GM12878 (cell line): ENCODE measurements around the gene OFD1. TPM values are rescaled to one million over a fixed set of nuclear protein-coding genes. Genes with fewer than 3 reads are reported as not detected.

Experiments used
- ATAC-seq: fragments of 200-7000 bp; cut with Tn5 transposase; 3 replicates; pipeline ENCODE4 v1.9.1; 2020; ENCODE audit warnings: mild to moderate bottlenecking, moderate library complexity
- BruUV-seq: library from RNA; stranded (reverse); fragments of 400-500 nt; replicated peaks from 2 replicates; lab custom pipeline; 2021; lab: Mats Ljungman, UMichigan
- CTCF ChIA-PET: fragments of 300-600 bp; sonication (Branson Sonifier 250); formaldehyde crosslinking; extraction: SDS; loops from one replicate; lab custom pipeline; 2021; ENCODE audit warnings: inconsistent platforms; lab: Yijun Ruan, JAX
- POLR2A ChIA-PET: fragments of 350-600 bp; formaldehyde crosslinking; extraction: SDS; loops from one replicate; lab custom pipeline; 2021; ENCODE audit warnings: inconsistent platforms; lab: Charles Lee
- RAD21 ChIA-PET: fragments of 300-600 bp; sonication (Branson Sonifier 250); formaldehyde crosslinking; loops from one replicate; lab custom pipeline; 2023; ENCODE audit warnings: antibody characterized with exemption; ENCODE audit not compliant: unreplicated experiment; lab: Charles Lee
- SMC1A ChIA-PET: fragments of 300-600 bp; sonication (Branson Sonifier 250); formaldehyde crosslinking; loops from one replicate; lab custom pipeline; 2023; ENCODE audit not compliant: unreplicated experiment, uncharacterized antibody; lab: Charles Lee
- DNase-seq: peaks from one replicate; pipeline ENCODE4 v3.0.0-alpha.2; 2011; ENCODE audit warnings: low read depth, low spot score
- FAIRE-seq: peaks from 3 replicates; lab custom pipeline; 2011; peaks lifted over from hg19 to GRCh38; lab: Jason Lieb, UNC
- H2AFZ ChIP-seq: 2 replicates; pipeline ENCODE4 v1.6.0; 2011; ENCODE audit warnings: low read depth, low read length, control low read depth; ENCODE audit not compliant: control insufficient read depth
- H3K27ac ChIP-seq: 2 replicates; pipeline ENCODE4 v1.5.1; 2011; ENCODE audit warnings: control low read depth; ENCODE audit not compliant: control insufficient read depth, insufficient read depth
- H3K27me3 ChIP-seq, 2 experiments: replicated peaks in 1 of 2; 2 replicates each; pipeline versions ENCODE4 v1.6.0 to v1.6.1; 2011; ENCODE audit warnings: low read length in 1 of 2; ENCODE audit not compliant: control insufficient read depth in 2 of 2, insufficient read depth in 2 of 2
- H3K36me3 ChIP-seq, 2 experiments: 2 replicates each; pipeline ENCODE4 v1.5.1; 2011; ENCODE audit warnings: low read length in 1 of 2; ENCODE audit not compliant: control insufficient read depth in 2 of 2, insufficient read depth in 2 of 2
- H3K4me1 ChIP-seq: 2 replicates; pipeline ENCODE4 v1.6.1; 2011; ENCODE audit warnings: mild to moderate bottlenecking, low read length, moderate library complexity, mixed read lengths; ENCODE audit not compliant: control insufficient read depth, insufficient read depth
- H3K4me2 ChIP-seq: 2 replicates; pipeline ENCODE4 v1.6.0; 2011; ENCODE audit warnings: control low read depth; ENCODE audit not compliant: control insufficient read depth, insufficient read depth
- H3K4me3 ChIP-seq: fragments of 200-600 bp; sonication (generic); 2 replicates; pipeline ENCODE4 v1.5.1; 2016
- H3K79me2 ChIP-seq: 2 replicates; pipeline ENCODE4 v1.6.0; 2011; ENCODE audit warnings: low read length; ENCODE audit not compliant: control insufficient read depth, insufficient read depth
- H3K9ac ChIP-seq: 2 replicates; pipeline ENCODE4 v1.8.0; 2011; ENCODE audit warnings: low read length, control low read depth, mixed read lengths; ENCODE audit not compliant: control insufficient read depth, insufficient read depth
- H3K9me3 ChIP-seq: replicated peaks from 3 replicates; pipeline ENCODE4 v1.5.1; 2011; ENCODE audit warnings: mild to moderate bottlenecking, low read length; ENCODE audit not compliant: control insufficient read depth, insufficient read depth
- H4K20me1 ChIP-seq: 2 replicates; pipeline ENCODE4 v1.6.0; 2011; ENCODE audit not compliant: control insufficient read depth, insufficient read depth
- ATF2 ChIP-seq: IDR thresholded peaks from 2 replicates; pipeline ENCODE4 v1.6.1; 2012; ENCODE audit warnings: low read length, inconsistent platforms
- CHD1 ChIP-seq: IDR thresholded peaks from 2 replicates; pipeline ENCODE4 v1.6.1; 2012; ENCODE audit warnings: low read depth, low read length, improper control_type of control experiment
- CHD4 ChIP-seq: fragments of 200-600 bp; sonication (generic); IDR thresholded peaks from 2 replicates; pipeline ENCODE4 v1.6.1; 2016; ENCODE audit warnings: mild to moderate bottlenecking
- CREM ChIP-seq: IDR thresholded peaks from 2 replicates; pipeline ENCODE4 v1.6.1; 2014; ENCODE audit warnings: antibody characterized with exemption, low read depth
- EP300 ChIP-seq, 2 experiments: fragments of 150-350 bp in 1 of 2; IDR thresholded peaks; 2 replicates each; pipeline ENCODE4 v1.6.1; 2011 to 2012; ENCODE audit warnings: low read depth in 2 of 2, low read length in 2 of 2, borderline replicate concordance in 1 of 2, improper control_type of control experiment in 1 of 2, inconsistent platforms in 1 of 2; ENCODE audit not compliant: control insufficient read depth in 1 of 2
- IKZF1 ChIP-seq: fragments of 450-650 bp; conservative IDR thresholded peaks from 2 replicates; pipeline ENCODE4 v1.6.1; 2017; ENCODE audit warnings: antibody characterized with exemption, mild to moderate bottlenecking
- MEF2A ChIP-seq: IDR thresholded peaks from 2 replicates; pipeline ENCODE4 v1.6.1; 2011; ENCODE audit warnings: low read depth, mild to moderate bottlenecking, low read length, moderate library complexity; ENCODE audit not compliant: insufficient read depth
- MYC ChIP-seq: IDR thresholded peaks from 2 replicates; pipeline ENCODE4 v1.6.1; 2011; ENCODE audit warnings: mild to moderate bottlenecking, low read length, moderate library complexity, inconsistent platforms; ENCODE audit not compliant: insufficient read depth, insufficient replicate concordance, insufficient read length, severe bottlenecking
- NFYB ChIP-seq: IDR thresholded peaks from 2 replicates; pipeline ENCODE4 v1.6.1; 2011; ENCODE audit warnings: low read depth, mild to moderate bottlenecking, low read length, improper control_type of control experiment, moderate library complexity; ENCODE audit not compliant: insufficient read depth
- NKRF ChIP-seq: fragments of 450-650 bp; conservative IDR thresholded peaks from 2 replicates; pipeline ENCODE4 v1.6.1; 2017; ENCODE audit warnings: mild to moderate bottlenecking, moderate library complexity
- POLR2A ChIP-seq: IDR thresholded peaks from 2 replicates; pipeline ENCODE4 v1.6.1; 2011; ENCODE audit warnings: low read depth, mild to moderate bottlenecking, low read length
- RELA ChIP-seq: fragments of 450-650 bp; IDR thresholded peaks from 2 replicates; pipeline ENCODE4 v1.8.0; 2014; ENCODE audit warnings: borderline replicate concordance; ENCODE audit not compliant: partially characterized antibody
- SKIL ChIP-seq: fragments of 450-650 bp; IDR thresholded peaks from 2 replicates; pipeline ENCODE4 v1.6.1; 2017; ENCODE audit warnings: mild to moderate bottlenecking, low read depth, inconsistent platforms; ENCODE audit not compliant: poor library complexity, severe bottlenecking
- SPI1 ChIP-seq: IDR thresholded peaks from 2 replicates; pipeline ENCODE4 v1.6.1; 2011; ENCODE audit warnings: low read depth, mild to moderate bottlenecking, low read length, moderate library complexity, borderline replicate concordance; ENCODE audit not compliant: insufficient read depth
- STAT1 ChIP-seq: fragments of 450-650 bp; conservative IDR thresholded peaks from 2 replicates; pipeline ENCODE4 v1.6.1; 2014; ENCODE audit warnings: antibody characterized with exemption, mild to moderate bottlenecking
- WRNIP1 ChIP-seq: IDR thresholded peaks from 2 replicates; pipeline ENCODE4 v1.6.1; 2011; ENCODE audit warnings: low read depth, low read length, improper control_type of control experiment, borderline replicate concordance
- ZSCAN29 ChIP-seq: fragments of 450-650 bp; IDR thresholded peaks from 2 replicates; pipeline ENCODE4 v1.6.1; 2017; ENCODE audit warnings: mild to moderate bottlenecking, moderate library complexity
- WGBS: methylation state at CpG from one replicate; pipeline ENCODE4 v1.1.6; 2016; ENCODE audit warnings: low lambda C conversion rate; ENCODE audit not compliant: insufficient replicate concordance, insufficient coverage; ENCODE audit errors: missing lambda C conversion rate; 5-methylcytosine and 5-hydroxymethylcytosine counted together
- in situ Hi-C: fragments of 300-500 bp; cut with MboI; formaldehyde crosslinking; loops from 9 replicates; pipeline ENCODE4 v1.14.3; 2018; ENCODE audit warnings: mixed read lengths
- intact Hi-C: fragments of 100-400 bp; cut with micrococcal nuclease; formaldehyde crosslinking; loops from one replicate; pipeline ENCODE4 v1.14.2; 2022; ENCODE audit not compliant: unreplicated experiment
- polyA plus RNA-seq, 11 experiments: library from polyadenylated mRNA; depleted of rRNA in 4 of 11; unstranded in 6 of 11; stranded (reverse) in 5 of 11; fragments of >200 nt; fragmentation: Nextera tagmentation in 4 of 11; fragmentation: Illumina TruSeq in 1 of 11; extraction: Ambion mirVana in 4 of 11; extraction: Trizol in 1 of 11; gene quantifications; 1 replicate in 1 of 11; 2 replicates in 10 of 11; pipeline versions ENCODE4 v1.2.1 to v1.2.3, GENCODE V29; 2011 to 2016; ENCODE audit warnings: inconsistent platforms in 2 of 11, missing spikeins in 2 of 11, low read depth in 1 of 11
- total RNA-seq, 4 experiments: library from RNA; depleted of rRNA in 3 of 4; stranded (reverse); fragments of >200 nt in 3 of 4; fragmentation: Illumina TruSeq in 1 of 4; extraction: Trizol in 1 of 4; gene quantifications; 2 replicates each; pipeline versions ENCODE4 v1.2.1 to v1.2.3, GENCODE V29; 2013 to 2021

OFD1 gene
- total and polyA plus RNA-seq, 10 of the 15 experiments (the other 5 are each of a cell fraction or from before 2014, with no cell fraction given) = 22.4 to 77.2 (median 34.1) TPM

- TF ChIP-seq RELA (no peak), IKZF1 (no peak), CHD1 (no peak), EP300 (IDR thresholded peaks at IDR 0.05; ENCODE audit: borderline replicate concordance in 1 of 2, control insufficient read depth in 1 of 2, low read depth in 2 of 2, low read length in 2 of 2) (no peak), SPI1 (no peak), STAT1 (no peak)
Measured at GRCh38 chrX:13699183-13699826, 35.2 kb upstream of the OFD1 start (continued).

- ChIA-PET RAD21 (interaction anchor here (1.4 to 11.4 kb wide), 3 partner anchors 35 to 53 kb away, joined by 4 to 201 read pairs (median 175); partner anchors contain the start of genes OFD1 and TRAPPC2), SMC1A (interaction anchor here (1.2 to 13.8 kb wide), 3 partner anchors 12 to 46 kb away, joined by 4 to 198 read pairs (median 173); partner anchors contain the start of genes OFD1 and TRAPPC2), CTCF (interaction anchor here (1.1 kb wide), 1 partner anchor 31 kb away, joined by 4 read pairs; no protein-coding TSS in a partner anchor), POLR2A (interaction anchor here (0.6 kb wide), 1 partner anchor 710 kb away, joined by 3 read pairs; no protein-coding TSS in a partner anchor)
- Histone ChIP-seq H3K36me3 (peaks cover 1 to 3% of the 10 kb centered on the region in 2 experiments), H2AFZ (no peak overlapping the region), H3K79me2 (peaks cover 96% of the 10 kb centered on the region), H4K20me1 (peaks cover 6% of the 10 kb centered on the region), H3K9me3 (no peaks in the 10 kb centered on the region), H3K4me2 (peak overlapping the region; percentile 57; the same call in 1 of the 2 replicates), H3K9ac (0 out of 2 replicates have a peak overlapping the region, but pooled peaks have one; percentile 8), H3K4me1 (peaks cover 33% of the 10 kb centered on the region), H3K27me3 (no peaks in the 10 kb centered on the region), H3K4me3 (no peak overlapping the region), H3K27ac (peak overlapping the region; percentile 1; the same call in 1 of the 2 replicates)
- FAIRE-seq (no peak), DNase-seq (no peak), ATAC-seq (no peak)
- WGBS = 81% methylated on average over 4 of the region's 4 CpGs
- no TSS peak for BruUV-seq
- intact Hi-C loops = no loop called here
- in situ Hi-C loops = no loop called here
- TF ChIP-seq MYC = no peak
- no peak for TF ChIP-seq SKIL
- TF ChIP-seq CHD4 = no peak
- TF ChIP-seq MEF2A = no peak
- TF ChIP-seq CREM = no peak
- TF ChIP-seq ZSCAN29 = no peak
- no peak for TF ChIP-seq ATF2
- TF ChIP-seq WRNIP1 = no peak
- no peak for TF ChIP-seq POLR2A
- no peak for TF ChIP-seq NFYB
- TF ChIP-seq NKRF = no peak
Measured at GRCh38 chrX:13700380-13700779, 34.2 kb upstream of the OFD1 start.
